GM23248 (cell line): ENCODE data around the gene ABHD16A. TPM values are rescaled to one million over a fixed set of nuclear protein-coding genes. Genes with fewer than 3 reads are reported as not detected.
A peak's percentile ranks its signal among the peaks of the same experiment; 100 is the strongest.

Experiments
- DNase-seq: peaks from one replicate; pipeline ENCODE4 v3.0.0-alpha.2; 2015
- H2AFZ ChIP-seq: fragments of 200-600 bp; sonication (generic); 2 replicates; pipeline ENCODE4 v1.6.1; 2016; ENCODE audit warnings: antibody characterized with exemption
- H3F3A ChIP-seq: fragments of 200-600 bp; sonication (generic); 2 replicates; pipeline ENCODE4 v1.6.1; 2016; ENCODE audit warnings: mild to moderate bottlenecking, antibody characterized with exemption, mixed run types; ENCODE audit not compliant: insufficient read depth
- H3K27ac ChIP-seq: fragments of 200-600 bp; sonication (generic); 2 replicates; pipeline ENCODE4 v1.5.1; 2016; ENCODE audit warnings: mild to moderate bottlenecking
- H3K27me3 ChIP-seq: fragments of 200-600 bp; sonication (generic); replicated peaks from 2 replicates; pipeline ENCODE4 v1.6.1; 2016; ENCODE audit warnings: mild to moderate bottlenecking; ENCODE audit not compliant: insufficient read depth
- H3K36me3 ChIP-seq: fragments of 200-600 bp; sonication (generic); 2 replicates; pipeline ENCODE4 v1.6.1; 2016; ENCODE audit warnings: low read depth, mild to moderate bottlenecking
- H3K4me1 ChIP-seq: fragments of 200-600 bp; sonication (generic); 2 replicates; pipeline ENCODE4 v1.6.1; 2016; ENCODE audit warnings: mild to moderate bottlenecking; ENCODE audit not compliant: insufficient read depth
- H3K4me2 ChIP-seq: fragments of 200-600 bp; sonication (generic); one replicate; pipeline ENCODE4 v1.6.1; 2016; ENCODE audit warnings: mild to moderate bottlenecking; ENCODE audit not compliant: unreplicated experiment
- H3K4me3 ChIP-seq: fragments of 200-600 bp; sonication (generic); 2 replicates; pipeline ENCODE4 v1.5.1; 2016; ENCODE audit warnings: mild to moderate bottlenecking
- H3K79me2 ChIP-seq: fragments of 200-600 bp; sonication (generic); 2 replicates; pipeline ENCODE4 v1.6.1; 2016; ENCODE audit warnings: mild to moderate bottlenecking; ENCODE audit not compliant: insufficient read depth
- H3K9ac ChIP-seq: fragments of 200-600 bp; sonication (generic); 2 replicates; pipeline ENCODE4 v1.6.1; 2016; ENCODE audit warnings: mild to moderate bottlenecking
- H3K9me2 ChIP-seq: fragments of 200-600 bp; sonication (generic); 2 replicates; pipeline ENCODE4 v1.6.1; 2016; ENCODE audit warnings: mixed run types, mild to moderate bottlenecking, moderate library complexity; ENCODE audit not compliant: insufficient read depth
- H3K9me3 ChIP-seq: fragments of 200-600 bp; sonication (generic); one replicate; pipeline ENCODE4 v1.6.1; 2017; ENCODE audit warnings: low read depth
- H4K20me1 ChIP-seq: fragments of 200-600 bp; sonication (generic); 2 replicates; pipeline ENCODE4 v1.6.0; 2016; ENCODE audit not compliant: insufficient read depth
- EZH2 ChIP-seq: fragments of 200-600 bp; sonication (generic); IDR thresholded peaks from 2 replicates; pipeline ENCODE4 v1.6.1; 2018; ENCODE audit warnings: antibody characterized with exemption, mild to moderate bottlenecking; ENCODE audit not compliant: insufficient read depth, poor library complexity, severe bottlenecking
- EZH2phosphoT487 ChIP-seq: fragments of 200-600 bp; sonication (generic); IDR thresholded peaks from 2 replicates; pipeline ENCODE4 v1.6.1; 2018; ENCODE audit warnings: antibody characterized with exemption, moderate library complexity, mild to moderate bottlenecking, low read depth; ENCODE audit not compliant: insufficient read depth
- WGBS, 2 experiments: methylation state at CpG; one replicate each; pipeline ENCODE4 v1.1.6; 2015 to 2017; ENCODE audit warnings: low lambda C conversion rate in 2 of 2, low coverage in 1 of 2; ENCODE audit errors: missing lambda C conversion rate in 2 of 2; 5-methylcytosine and 5-hydroxymethylcytosine counted together
- in situ Hi-C: fragments of 300-500 bp; cut with MboI; formaldehyde crosslinking; loops from 2 replicates; pipeline ENCODE4 v1.15.0; 2020
- polyA plus RNA-seq: library from polyadenylated mRNA; unstranded; fragments of >200 nt; fragmentation: Nextera tagmentation; extraction: Ambion mirVana; gene quantifications from 2 replicates; pipeline ENCODE4 v1.2.1, GENCODE V29; 2016
- total RNA-seq: library from RNA; depleted of rRNA; stranded (reverse); fragments of >200 nt; shearing (Covaris generic); gene quantifications from 2 replicates; pipeline ENCODE4 v1.2.3, GENCODE V29; 2014

The ABHD16A gene
- total and polyA plus RNA-seq, 2 experiments from 2014 or later, result 48.0 to 54.0 TPM

GRCh38 chr6:31686483-31686882, 16.6 kb downstream of the ABHD16A start:
- Histone ChIP-seq H3F3A (peaks cover 7% of the 10 kb centered on the region; the same call in 1 of the 2 replicates), H3K27me3 (no peaks in the 10 kb centered on the region), H3K9me2 (no peaks in the 10 kb centered on the region), H3K4me1 (peaks cover 4% of the 10 kb centered on the region; the same call in 1 of the 2 replicates), H3K4me2 (no peak overlapping the region), H2AFZ (no peak overlapping the region), H4K20me1 (no peaks in the 10 kb centered on the region), H3K79me2 (no peaks in the 10 kb centered on the region), H3K9ac (no peak overlapping the region), H3K36me3 (peaks cover 4% of the 10 kb centered on the region; the same call in 1 of the 2 replicates), H3K9me3 (no peaks in the 10 kb centered on the region), H3K4me3 (no peak overlapping the region), H3K27ac (no peak overlapping the region)
- TF ChIP-seq EZH2phosphoT487 (no peak), EZH2 (no peak)
- in situ Hi-C loops, result no loop called here
- WGBS, 2 experiments, result 76 to 84% methylated on average over 5 of the region's 5 CpGs
- no peak for DNase-seq

GRCh38 chr6:31683591-31683990, 19.5 kb downstream of the ABHD16A start:
- Histone ChIP-seq H3K9me3 (no peaks in the 10 kb centered on the region), H3K4me2 (no peak overlapping the region), H3K27ac (no peak overlapping the region), H4K20me1 (no peaks in the 10 kb centered on the region), H3K79me2 (no peaks in the 10 kb centered on the region), H3K4me1 (peaks cover 9% of the 10 kb centered on the region; the same call in 1 of the 2 replicates), H2AFZ (no peak overlapping the region), H3K9ac (no peak overlapping the region), H3K27me3 (no peaks in the 10 kb centered on the region), H3F3A (peaks cover 14% of the 10 kb centered on the region; the same call in 1 of the 2 replicates), H3K36me3 (peaks cover 4% of the 10 kb centered on the region; the same call in 1 of the 2 replicates), H3K4me3 (no peak overlapping the region), H3K9me2 (no peaks in the 10 kb centered on the region)
- no peak for DNase-seq
- in situ Hi-C loops, result no loop called here
- no peak for TF ChIP-seq EZH2
- WGBS, 2 experiments, result 94 to 95% methylated on average over 9 to 13 of the region's 13 CpGs

GRCh38 chr6:31681135-31681671, 21.9 kb downstream of the ABHD16A start:
- Histone ChIP-seq H3K27me3 (no peaks in the 10 kb centered on the region), H4K20me1 (no peaks in the 10 kb centered on the region), H3K4me1 (peaks cover 9% of the 10 kb centered on the region; the same call in 1 of the 2 replicates), H3K9me3 (no peaks in the 10 kb centered on the region), H3K9ac (peak overlapping the region; percentile 79), H3K9me2 (no peaks in the 10 kb centered on the region), H2AFZ (peak overlapping the region; percentile 93), H3K4me2 (peak overlapping the region; percentile 91), H3K27ac (peak overlapping the region; percentile 69), H3K4me3 (peak overlapping the region; percentile 79), H3F3A (peaks cover 29% of the 10 kb centered on the region), H3K79me2 (no peaks in the 10 kb centered on the region), H3K36me3 (no peaks in the 10 kb centered on the region; the same call in 1 of the 2 replicates)
- 2% methylated on average over 38 of the region's 40 CpGs for WGBS, 2 experiments
- TF ChIP-seq EZH2, result no peak
- TF ChIP-seq EZH2phosphoT487, result no peak
- in situ Hi-C loops, result no loop called here
- peak; percentile 79 for DNase-seq

GRCh38 chr6:31680226-31681134, 22.6 kb downstream of the ABHD16A start, which contains the start of gene LY6G5C:
TSS of gene LY6G5C (minus strand) at chr6:31681067. CDS start at chr6:31680373, 694 bp downstream.
- 13% methylated on average over 17 of the region's 17 CpGs for WGBS, 2 experiments
- no peaks in the 10 kb centered on the region for H3K79me2 ChIP-seq
- H4K20me1 ChIP-seq, result no peaks in the 10 kb centered on the region
- H3K9me3 ChIP-seq, result no peaks in the 10 kb centered on the region
- H3K9ac ChIP-seq, result peak within 1 kb of the TSS; percentile 79
- peaks cover 9% of the 10 kb centered on the region; the same call in 1 of the 2 replicates for H3K4me1 ChIP-seq
- peak within 1 kb of the TSS; percentile 69 for H3K27ac ChIP-seq
- H3K4me3 ChIP-seq, result peak within 1 kb of the TSS; percentile 79
- peak within 1 kb of the TSS; percentile 93 for H2AFZ ChIP-seq
- no peak for TF ChIP-seq EZH2phosphoT487
- no peak for TF ChIP-seq EZH2
- H3K4me2 ChIP-seq, result peak within 1 kb of the TSS; percentile 91
- H3F3A ChIP-seq, result peaks cover 29% of the 10 kb centered on the region
- H3K36me3 ChIP-seq, result no peaks in the 10 kb centered on the region
- in situ Hi-C loops, result no loop called here
- no peaks in the 10 kb centered on the region for H3K27me3 ChIP-seq
- no peaks in the 10 kb centered on the region for H3K9me2 ChIP-seq
- DNase-seq, result peak; percentile 93
